Measurements from ENCODE around the gene MAPKAPK3.

MAPKAPK3 gene

DNA sequence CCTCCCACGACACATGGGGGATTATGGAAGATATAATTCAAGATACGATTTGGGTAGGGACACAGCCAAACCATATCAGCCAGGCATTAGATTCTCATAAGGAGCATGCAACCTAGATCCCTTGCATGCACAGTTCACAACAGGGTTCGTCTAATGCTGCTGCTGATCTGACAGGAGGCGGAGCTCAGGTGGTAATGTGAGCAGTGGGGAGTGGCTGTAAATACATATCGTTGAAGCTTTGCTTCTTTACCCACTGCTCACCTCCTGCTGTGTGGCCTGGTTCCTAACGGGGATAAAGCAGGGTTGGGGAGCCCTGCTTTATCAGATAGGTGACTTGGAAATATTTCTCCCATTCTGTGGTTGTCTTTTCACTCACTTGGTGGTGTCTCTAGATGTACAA, 72.6 kb downstream of the MAPKAPK3 start:
- no peak for DNase-seq (ENCODE audit: low spot score)

DNA sequence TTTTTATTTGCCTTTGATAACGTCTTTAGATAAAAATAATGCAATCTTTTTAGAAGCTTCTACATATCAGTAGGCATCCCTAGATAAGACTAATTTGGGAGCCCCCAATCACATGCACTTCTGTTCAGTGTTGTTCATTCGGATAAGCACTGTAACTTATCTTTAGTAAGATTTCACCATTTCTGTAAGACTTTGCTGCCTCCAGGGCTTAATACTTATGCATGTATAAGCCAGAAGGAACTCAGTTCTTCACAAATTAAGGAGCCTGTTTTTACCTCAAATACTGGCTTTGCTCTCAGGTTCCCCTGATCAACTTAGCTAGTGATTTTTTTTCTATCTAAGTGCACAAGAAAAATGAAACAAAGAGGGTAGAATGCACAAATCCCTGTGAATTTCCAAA, 78.1 kb downstream of the MAPKAPK3 start:
- no peak for DNase-seq (ENCODE audit: low spot score)

DNA sequence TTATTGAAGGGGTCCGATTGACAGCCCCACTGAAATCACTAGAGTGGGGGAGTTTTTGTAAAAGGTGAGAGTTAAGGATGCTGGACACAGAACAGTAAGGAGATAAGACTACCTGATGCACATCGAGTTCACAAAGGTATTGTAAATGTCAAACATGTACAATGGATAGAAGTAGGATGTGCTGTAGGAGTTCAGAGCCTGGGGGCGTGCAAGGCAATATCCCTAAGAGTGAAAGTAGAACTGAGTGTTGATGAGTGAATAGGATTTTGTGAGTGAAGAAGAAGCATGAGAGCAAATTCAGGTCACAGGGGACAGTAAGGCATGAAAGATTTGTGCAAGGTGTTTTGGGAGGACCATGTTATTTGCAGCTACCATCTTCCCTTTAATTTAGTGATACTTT, 79.3 kb downstream of the MAPKAPK3 start:
- DNase-seq (ENCODE audit: low spot score): no peak

DNA sequence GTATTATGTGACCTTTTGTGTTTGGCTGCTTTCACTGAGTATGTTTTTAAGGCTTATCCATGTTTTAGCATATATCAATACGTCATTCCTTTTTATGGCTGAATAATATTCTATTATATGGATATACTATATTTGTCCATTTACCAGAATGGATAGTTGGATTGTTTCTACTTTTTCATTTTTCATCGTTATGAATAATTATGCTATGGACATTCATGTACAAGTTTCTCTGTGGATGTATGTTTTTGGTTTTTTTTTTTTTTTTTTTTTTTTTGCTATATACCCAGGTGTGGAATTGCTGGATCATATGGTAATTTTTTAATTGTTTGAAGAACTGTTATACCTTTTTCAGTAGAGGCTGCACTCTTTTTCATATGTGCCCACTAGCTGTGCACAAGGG, 81.3 kb downstream of the MAPKAPK3 start:
- no peak for DNase-seq (ENCODE audit: low spot score)

Measured in SW480 (cell line).